HG03460 (cell line): ENCODE measurements around the gene MARCO.
"Not testable (repeated sequence)": the region's sequence is repeated elsewhere in the genome, so short reads cannot be mapped to it uniquely, and the experiment has no call there.

Experiments used
- ATAC-seq: cut with Tn5 transposase; IDR thresholded peaks from one replicate; pipeline ENCODE4 v1.9.1; 2021; ENCODE audit not compliant: unreplicated experiment

Gene MARCO

GRCh38 chr2:118925476-118925875 is 16.5 kb upstream of the MARCO start:
- ATAC-seq: no peak

GRCh38 chr2:118925981-118926380 is 16.0 kb upstream of the MARCO start:
- ATAC-seq: no peak

GRCh38 chr2:118929059-118929458 is 12.9 kb upstream of the MARCO start:
- ATAC-seq: no peak

- no peak for ATAC-seq
These were observed 9.0 kb upstream of the MARCO start for GRCh38 chr2:118932949-118933348.

- no peak for ATAC-seq
These were observed 5.7 kb upstream of the MARCO start for GRCh38 chr2:118936306-118936705.

- no peak for ATAC-seq
These were observed 5.1 kb upstream of the MARCO start for GRCh38 chr2:118936936-118937335.

GRCh38 chr2:118937817-118938216 is 4.2 kb upstream of the MARCO start:
- no peak for ATAC-seq

GRCh38 chr2:118939994-118940393 is 2.0 kb upstream of the MARCO start:
- no peak for ATAC-seq

- ATAC-seq: no peak
These were observed 1.4 kb upstream of the MARCO start for GRCh38 chr2:118940486-118941120.

- no peak for ATAC-seq
These were observed 1.3 kb downstream of the MARCO start for GRCh38 chr2:118943286-118943685.

- ATAC-seq: no peak
These were observed 3.9 kb downstream of the MARCO start for GRCh38 chr2:118945881-118946280.

GRCh38 chr2:118948266-118948665 is 6.3 kb downstream of the MARCO start:
- ATAC-seq: not testable (repeated sequence)

GRCh38 chr2:118954297-118955060 is 12.5 kb downstream of the MARCO start:
- no peak for ATAC-seq

- no peak for ATAC-seq
These were observed 23.7 kb downstream of the MARCO start for GRCh38 chr2:118965737-118966136.

- no peak for ATAC-seq
These were observed 25.3 kb downstream of the MARCO start for GRCh38 chr2:118967124-118967880.

GRCh38 chr2:118968042-118968441 is 26.0 kb downstream of the MARCO start:
- ATAC-seq: no peak

- no peak for ATAC-seq
These were observed 27.2 kb downstream of the MARCO start for GRCh38 chr2:118968961-118969733.

- ATAC-seq: no peak
These were observed 27.9 kb downstream of the MARCO start for GRCh38 chr2:118969734-118970395.

- ATAC-seq: no peak
These were observed 28.6 kb downstream of the MARCO start for GRCh38 chr2:118970396-118971135.
